ENCODE results near the gene SLC16A14.
"Not testable (repeated sequence)": the region's sequence is repeated elsewhere in the genome, so short reads cannot be mapped to it uniquely, and the experiment has no call there.

SLC16A14 gene, protein sequence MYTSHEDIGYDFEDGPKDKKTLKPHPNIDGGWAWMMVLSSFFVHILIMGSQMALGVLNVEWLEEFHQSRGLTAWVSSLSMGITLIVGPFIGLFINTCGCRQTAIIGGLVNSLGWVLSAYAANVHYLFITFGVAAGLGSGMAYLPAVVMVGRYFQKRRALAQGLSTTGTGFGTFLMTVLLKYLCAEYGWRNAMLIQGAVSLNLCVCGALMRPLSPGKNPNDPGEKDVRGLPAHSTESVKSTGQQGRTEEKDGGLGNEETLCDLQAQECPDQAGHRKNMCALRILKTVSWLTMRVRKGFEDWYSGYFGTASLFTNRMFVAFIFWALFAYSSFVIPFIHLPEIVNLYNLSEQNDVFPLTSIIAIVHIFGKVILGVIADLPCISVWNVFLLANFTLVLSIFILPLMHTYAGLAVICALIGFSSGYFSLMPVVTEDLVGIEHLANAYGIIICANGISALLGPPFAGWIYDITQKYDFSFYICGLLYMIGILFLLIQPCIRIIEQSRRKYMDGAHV

GRCh38 chr2:230068651-230069055 is at the start of gene SLC16A14:
SLC16A14 (minus strand) TSS chr2:230068924; CDS start chr2:230059352, 9,572 bp downstream.
- DNase-seq (ENCODE audit: low read depth), result no peak

- DNase-seq (ENCODE audit: low read depth), result no peak
These were observed 38.0 kb upstream of the SLC16A14 start for GRCh38 chr2:230106771-230107170.

GRCh38 chr2:230101967-230102366 is 33.2 kb upstream of the SLC16A14 start:
- not testable (repeated sequence) for DNase-seq (ENCODE audit: low read depth)

GRCh38 chr2:230097841-230098240 is 29.1 kb upstream of the SLC16A14 start:
- DNase-seq (ENCODE audit: low read depth), result no peak

DNA sequence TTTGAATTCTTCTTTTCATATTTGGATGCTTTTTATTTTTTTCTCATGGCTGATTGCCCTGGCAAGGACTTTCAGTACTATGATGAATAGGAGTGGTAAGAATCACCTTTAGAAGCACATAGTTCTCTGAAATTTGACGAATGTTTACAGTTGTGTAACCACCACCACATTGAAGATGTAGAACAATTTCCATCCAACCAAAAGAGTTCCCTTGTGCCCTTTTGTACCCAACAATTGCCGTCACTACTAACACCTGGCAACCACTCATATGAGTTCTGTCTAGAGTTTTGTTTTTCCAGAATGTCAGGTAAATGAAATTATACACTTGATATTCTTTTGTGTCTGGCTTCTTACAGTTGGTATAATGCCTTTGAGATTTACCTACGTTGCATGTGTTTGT is 28.7 kb upstream of the SLC16A14 start:
- DNase-seq (ENCODE audit: low read depth), result no peak

DNA sequence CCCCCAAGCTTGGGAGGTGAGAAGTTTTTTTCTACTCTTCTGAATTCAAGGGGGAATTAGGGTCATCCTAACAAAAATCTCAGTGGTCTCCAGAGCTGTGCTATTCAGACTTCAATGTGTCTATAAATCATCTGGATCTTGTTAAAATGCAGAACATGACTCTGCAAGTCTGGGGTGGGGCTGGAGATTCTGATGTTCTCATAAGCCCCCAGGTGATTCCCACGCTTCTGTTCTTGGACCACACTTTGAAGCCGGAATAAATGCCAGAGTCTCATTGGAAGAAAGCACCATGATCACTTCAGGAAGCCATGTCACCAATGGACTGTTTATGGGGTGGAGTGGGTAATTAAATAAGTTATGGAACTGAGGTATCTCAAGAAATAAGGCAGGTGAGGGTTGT is 22.2 kb upstream of the SLC16A14 start:
- no peak for DNase-seq (ENCODE audit: low read depth)

- no peak for DNase-seq (ENCODE audit: low read depth)
These were observed 16.5 kb upstream of the SLC16A14 start for GRCh38 chr2:230085201-230085600.

GRCh38 chr2:230077851-230078547 is 9.3 kb upstream of the SLC16A14 start:
- no peak for DNase-seq (ENCODE audit: low read depth)

DNA sequence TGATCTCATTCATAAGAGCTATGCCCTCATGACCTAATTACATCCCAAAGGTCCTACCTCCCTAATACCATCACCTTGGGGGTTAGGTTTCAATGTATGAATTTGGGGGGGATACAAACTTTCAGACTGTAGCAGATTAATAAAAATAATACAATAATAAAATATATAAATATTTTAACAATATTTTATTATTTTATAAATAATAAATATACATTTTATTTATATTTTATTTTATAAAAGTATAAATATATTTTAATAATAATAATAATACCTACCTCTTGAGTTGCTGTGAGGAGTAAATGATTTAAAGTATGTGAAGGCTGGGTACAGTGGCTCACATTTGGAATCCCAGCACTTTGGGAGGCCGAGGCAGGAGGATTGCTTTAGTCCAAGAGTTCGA is 8.1 kb upstream of the SLC16A14 start:
- DNase-seq (ENCODE audit: low read depth), result no peak

GRCh38 chr2:230075988-230076631 is 7.4 kb upstream of the SLC16A14 start:
- DNase-seq (ENCODE audit: low read depth), result no peak

- DNase-seq (ENCODE audit: low read depth), result no peak
These were observed 2.7 kb upstream of the SLC16A14 start for GRCh38 chr2:230071421-230071820.

GRCh38 chr2:230069402-230069801 is 678 bp upstream of the SLC16A14 start:
- DNase-seq (ENCODE audit: low read depth), result no peak

GRCh38 chr2:230068016-230068650 is 591 bp downstream of the SLC16A14 start:
- no peak for DNase-seq (ENCODE audit: low read depth)

GRCh38 chr2:230060672-230061293 is 7.9 kb downstream of the SLC16A14 start:
- no peak for DNase-seq (ENCODE audit: low read depth)

- no peak for DNase-seq (ENCODE audit: low read depth)
These were observed 14.8 kb downstream of the SLC16A14 start for GRCh38 chr2:230053753-230054478.

- no peak for DNase-seq (ENCODE audit: low read depth)
These were observed 16.4 kb downstream of the SLC16A14 start for GRCh38 chr2:230052299-230052698.

GRCh38 chr2:230050136-230050535 is 18.6 kb downstream of the SLC16A14 start:
- DNase-seq (ENCODE audit: low read depth), result no peak

DNA sequence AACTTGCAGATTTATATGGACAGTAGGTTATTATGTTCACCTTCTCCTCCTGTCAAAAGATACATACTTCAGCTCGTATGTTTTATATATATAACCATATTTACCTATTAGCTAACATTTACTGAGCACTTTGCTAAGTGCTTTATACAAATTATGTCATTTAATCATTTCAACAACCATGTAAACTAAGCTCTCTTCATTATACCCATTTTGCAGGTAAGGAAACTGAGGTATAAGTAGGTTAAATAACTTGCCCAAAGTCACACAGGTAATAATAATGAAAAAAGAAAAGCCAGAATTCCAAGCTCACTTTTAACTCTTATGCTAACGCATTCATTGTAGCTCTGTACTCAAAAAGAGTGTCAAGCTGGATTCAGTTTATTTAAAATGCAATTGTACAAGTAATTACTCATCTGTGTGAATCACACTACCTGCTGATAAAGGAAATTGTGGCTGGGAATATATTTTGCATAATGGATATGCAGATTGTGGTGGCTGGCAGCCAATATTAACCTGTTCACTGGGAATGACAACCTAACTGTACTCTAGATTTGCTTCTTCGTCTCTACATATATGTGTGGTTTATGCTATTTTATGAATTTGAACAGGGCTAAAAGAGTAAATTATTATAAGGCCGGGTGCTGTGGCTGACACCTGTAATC is 20.6 kb downstream of the SLC16A14 start:
- no peak for DNase-seq (ENCODE audit: low read depth)

DNA sequence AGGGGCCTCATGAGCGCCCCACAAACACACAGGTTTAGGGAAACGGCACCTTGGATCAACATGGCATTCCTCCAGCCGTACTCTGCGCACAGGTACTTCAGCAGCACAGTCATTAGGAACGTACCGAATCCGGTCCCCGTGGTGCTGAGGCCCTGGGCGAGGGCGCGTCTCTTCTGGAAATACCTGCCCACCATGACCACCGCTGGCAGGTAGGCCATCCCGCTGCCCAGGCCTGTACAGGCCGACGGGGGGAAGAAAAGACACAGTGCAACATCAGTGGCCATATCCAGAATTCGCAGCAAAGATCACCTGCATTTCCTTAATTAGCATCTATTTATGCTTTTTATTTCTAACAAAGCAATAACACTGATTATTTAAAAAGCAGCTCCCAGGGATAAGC is 22.2 kb downstream of the SLC16A14 start:
- no peak for DNase-seq (ENCODE audit: low read depth)

DNA sequence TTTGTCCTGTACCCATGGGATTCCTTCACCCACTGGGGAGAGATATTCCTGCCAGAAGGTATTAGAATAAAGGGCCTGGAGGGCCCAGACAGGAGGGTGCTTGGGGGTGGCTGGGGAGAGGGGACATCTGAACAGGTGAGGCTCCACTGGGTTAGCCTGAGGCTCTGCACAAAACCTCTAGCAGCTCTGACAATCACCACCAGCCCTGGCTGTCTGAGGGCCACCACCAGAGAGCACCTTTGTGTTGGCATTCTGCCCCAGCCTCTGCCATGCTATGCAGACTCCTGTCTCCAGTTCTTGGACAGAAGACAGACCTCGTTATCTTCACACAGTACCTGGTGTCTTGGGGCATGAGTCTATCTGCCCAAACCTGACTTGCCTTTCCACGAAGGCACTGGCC is 25.3 kb downstream of the SLC16A14 start:
- no peak for DNase-seq (ENCODE audit: low read depth)

DNA sequence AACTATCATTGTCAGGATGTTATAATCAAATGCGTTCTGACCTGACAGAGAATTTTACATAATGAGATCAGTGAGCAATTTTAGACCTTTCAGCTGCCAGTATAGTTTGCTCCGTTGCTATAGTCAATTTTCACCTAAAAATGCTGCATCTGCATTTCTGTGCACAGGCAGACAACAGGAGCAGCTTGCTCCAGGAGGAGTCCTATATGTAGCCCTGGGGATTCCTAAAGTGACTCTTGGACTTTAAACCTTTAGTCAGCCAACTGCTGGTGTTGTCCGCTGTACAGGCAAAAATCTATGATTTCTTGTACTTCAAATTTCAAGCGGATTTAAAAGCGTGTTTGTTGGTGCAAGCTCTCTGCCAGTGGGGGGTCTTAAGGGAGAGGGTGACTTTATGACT is 25.7 kb downstream of the SLC16A14 start:
- DNase-seq (ENCODE audit: low read depth), result no peak

Data from HS-27A (cell line).